A549 (cell line): ENCODE measurements around the gene TGDS.

ENCODE experiments used
- CHD2 ChIP-seq: fragments of 150-350 bp; IDR thresholded peaks from 2 replicates; pipeline ENCODE4 v1.6.1; 2014; ENCODE audit warnings: low read length; ENCODE audit not compliant: partially characterized antibody
- CTCF ChIP-seq: fragments of >200 bp; sonication (Bioruptor Twin); formaldehyde crosslinking; IDR thresholded peaks from 3 replicates; pipeline ENCODE4 v1.5.1; 2016
- EP300 ChIP-seq, 2 experiments: fragments of >200 bp; sonication (Bioruptor Twin); formaldehyde crosslinking; IDR thresholded peaks; 2 replicates in 1 of 2; 3 replicates in 1 of 2; pipeline ENCODE4 v1.6.1; 2016 to 2017
- MAZ ChIP-seq: fragments of 150-350 bp; IDR thresholded peaks from 2 replicates; pipeline ENCODE4 v1.6.1; 2014; ENCODE audit warnings: antibody characterized with exemption, low read depth, low read length, borderline replicate concordance
- REST ChIP-seq: fragments of 200-600 bp; sonication (generic); IDR thresholded peaks from 2 replicates; pipeline ENCODE4 v1.6.1; 2016; ENCODE audit warnings: antibody characterized with exemption, mild to moderate bottlenecking, moderate library complexity
- RFX5 ChIP-seq: fragments of 450-650 bp; IDR thresholded peaks from 2 replicates; pipeline ENCODE4 v1.7.1; 2014; ENCODE audit warnings: antibody characterized with exemption, mild to moderate bottlenecking, moderate library complexity

GRCh38 chr13:94568443-94568842, 27.5 kb downstream of the TGDS start:
- TF ChIP-seq CTCF (no peak), CHD2 (no peak), REST (no peak), MAZ (no peak), EP300 (IDR thresholded peaks at IDR 0.05) (no peak), RFX5 (no peak)
